B cell (primary cell): Measurements from ENCODE around the gene PFAS. TPM values are rescaled to one million over a fixed set of nuclear protein-coding genes. Genes with fewer than 3 reads are reported as not detected.

ENCODE experiments used
- ATAC-seq: fragments of 200-7000 bp; cut with Tn5 transposase; one replicate; pipeline ENCODE4 v1.10.0; 2021; ENCODE audit warnings: low read depth, mild to moderate bottlenecking, moderate number of reproducible peaks, moderate library complexity
- CTCF ChIA-PET: fragments of 350-600 bp; sonication (Branson Sonifier 250); formaldehyde crosslinking; loops from one replicate; lab custom pipeline; 2021; ENCODE audit warnings: antibody characterized with exemption, inconsistent platforms; lab: Charles Lee
- POLR2A ChIA-PET: fragments of 350-600 bp; sonication (Branson Sonifier 250); formaldehyde crosslinking; loops from one replicate; lab custom pipeline; 2021; ENCODE audit warnings: antibody characterized with exemption; lab: Charles Lee
- DNase-seq: peaks from one replicate; pipeline ENCODE4 v3.0.0; 2013
- H2AFZ ChIP-seq: 2 replicates; pipeline ENCODE4 v1.6.1; 2012; ENCODE audit warnings: mild to moderate bottlenecking, low read depth, low read length; ENCODE audit not compliant: insufficient read depth, poor library complexity, severe bottlenecking
- H3K27ac ChIP-seq, 2 donors: 1 replicate in 1 of 2; 2 replicates in 1 of 2; pipeline ENCODE4 v1.5.1; 2012 to 2013; ENCODE audit warnings: low read length in 2 of 2, mild to moderate bottlenecking in 2 of 2, moderate library complexity in 1 of 2
- H3K27me3 ChIP-seq, 4 experiments: fragments of 200-600 bp in 1 of 4; sonication (generic) in 1 of 4; replicated peaks in 1 of 4; 1 replicate in 2 of 4; 2 replicates in 2 of 4; pipeline versions ENCODE4 v1.6.1 to v1.7.0; 2013 to 2016; ENCODE audit warnings: low read length in 3 of 4, mild to moderate bottlenecking in 2 of 4, mixed read lengths in 1 of 4, moderate library complexity in 1 of 4; ENCODE audit not compliant: insufficient read depth in 4 of 4, control insufficient read depth in 3 of 4; ENCODE audit errors: control extremely low read depth in 1 of 4
- H3K36me3 ChIP-seq, 2 experiments: replicated peaks in 1 of 2; 1 replicate in 1 of 2; 2 replicates in 1 of 2; pipeline versions ENCODE4 v1.6.1 to v1.7.1; 2013; ENCODE audit warnings: low read length in 1 of 2; ENCODE audit not compliant: insufficient read depth in 2 of 2, control insufficient read depth in 1 of 2; ENCODE audit errors: control extremely low read depth in 1 of 2, extremely low read depth in 1 of 2
- H3K4me1 ChIP-seq, 2 donors: fragments of 200-600 bp in 1 of 2; sonication (generic) in 1 of 2; 1 replicate in 1 of 2; 2 replicates in 1 of 2; pipeline versions ENCODE4 v1.5.1 to v1.6.1; 2013 to 2017; ENCODE audit warnings: low read length in 2 of 2; ENCODE audit not compliant: control insufficient read depth in 2 of 2, insufficient read depth in 2 of 2
- H3K4me2 ChIP-seq: replicated peaks from 2 replicates; pipeline ENCODE3; 2012; ENCODE audit warnings: mild to moderate bottlenecking, low read depth, low read length; ENCODE audit not compliant: poor library complexity, severe bottlenecking
- H3K4me3 ChIP-seq, 5 experiments: fragments of 200-600 bp in 1 of 5; sonication (generic) in 1 of 5; 1 replicate in 3 of 5; 2 replicates in 2 of 5; pipeline versions ENCODE4 v1.5.1 to v1.7.0; 2011 to 2016; ENCODE audit warnings: low read length in 4 of 5, mild to moderate bottlenecking in 4 of 5, low read depth in 2 of 5, control low read depth in 1 of 5, moderate library complexity in 1 of 5; ENCODE audit not compliant: insufficient read depth in 1 of 5; ENCODE audit errors: control extremely low read depth in 1 of 5, extremely low read depth in 1 of 5
- H3K79me2 ChIP-seq: fragments of 200-600 bp; sonication (generic); one replicate; pipeline ENCODE4 v1.6.0; 2016; ENCODE audit warnings: low read length; ENCODE audit not compliant: control insufficient read depth, insufficient read depth
- H3K9ac ChIP-seq: fragments of 200-600 bp; sonication (generic); 2 replicates; pipeline ENCODE4 v1.6.1; 2017; ENCODE audit warnings: mild to moderate bottlenecking, low read length, moderate library complexity
- H3K9me3 ChIP-seq, 3 donors: one replicate each; pipeline versions ENCODE4 v1.6.1 to v1.7.1; 2013; ENCODE audit warnings: low read length in 2 of 3; ENCODE audit not compliant: control insufficient read depth in 2 of 3, insufficient read depth in 1 of 3; ENCODE audit errors: control extremely low read depth in 1 of 3
- H4K20me1 ChIP-seq: 2 replicates; pipeline ENCODE4 v1.6.0; 2012; ENCODE audit warnings: mild to moderate bottlenecking, low read length; ENCODE audit not compliant: insufficient read depth, control insufficient read depth, poor library complexity, severe bottlenecking
- H3K27ac Mint-ChIP-seq: one replicate; pipeline ENCODE4 v1.8.0; 2021; ENCODE audit warnings: mixed read lengths
- H3K27me3 Mint-ChIP-seq: one replicate; pipeline ENCODE4 v1.8.0; 2021; ENCODE audit warnings: mixed read lengths
- H3K4me1 Mint-ChIP-seq: one replicate; pipeline ENCODE4 v1.8.0; 2021; ENCODE audit warnings: mixed read lengths
- H3K4me3 Mint-ChIP-seq: one replicate; pipeline ENCODE4 v1.8.0; 2021; ENCODE audit warnings: mixed read lengths
- H3K9me3 Mint-ChIP-seq: one replicate; pipeline ENCODE4 v1.8.0; 2022; ENCODE audit warnings: mixed read lengths; ENCODE audit not compliant: insufficient read depth
- CTCF ChIP-seq: fragments of 200-600 bp; IDR thresholded peaks from one replicate; pipeline ENCODE4 v1.8.0; 2022; ENCODE audit warnings: antibody characterized with exemption, mild to moderate bottlenecking
- EZH2 ChIP-seq: IDR thresholded peaks from 2 replicates; pipeline ENCODE4 v1.6.1; 2012; ENCODE audit warnings: borderline replicate concordance, low read depth, mild to moderate bottlenecking, moderate library complexity, low read length; ENCODE audit not compliant: insufficient read depth, poor library complexity, severe bottlenecking
- WGBS: methylation state at CpG from one replicate; pipeline ENCODE4 v1.1.5; 2013; ENCODE audit warnings: missing lambda C conversion rate; ENCODE audit not compliant: insufficient coverage; 5-methylcytosine and 5-hydroxymethylcytosine counted together
- intact Hi-C: fragments of 100-400 bp; cut with micrococcal nuclease; formaldehyde crosslinking; loops from one replicate; pipeline ENCODE4 v1.10.0; 2022
- polyA plus RNA-seq: library from polyadenylated mRNA; depleted of rRNA; stranded (reverse); fragments of >200 nt; gene quantifications from 2 replicates; pipeline ENCODE4 v1.2.3, GENCODE V29; 2012
- total RNA-seq, 2 donors: library from RNA; stranded (reverse); fragments of 120-200 nt in 1 of 2; gene quantifications; 1 replicate in 1 of 2; 2 replicates in 1 of 2; pipeline versions ENCODE4 v1.2.3 to v1.2.4, GENCODE V29; 2013 to 2022

The PFAS gene
- total and polyA plus RNA-seq, 2 donors (not counting 1 experiment from before 2014, with no cell fraction given) = 22.3 to 65.5 TPM

GRCh38 chr17:8222380-8222629 lies 26.8 kb upstream of the PFAS start:
- Mint-ChIP-seq H3K27me3 (no peaks in the 10 kb centered on the region), H3K4me1 (peaks cover 60% of the 10 kb centered on the region), H3K9me3 (no peaks in the 10 kb centered on the region), H3K4me3 (peak overlapping the region; percentile 89), H3K27ac (peak overlapping the region; percentile 96)
- Histone ChIP-seq H3K4me2 (peak overlapping the region; percentile 82), H3K4me3 (peak overlapping the region; percentile 75 to 100 (median 78)), H3K9me3 (no peaks in the 10 kb centered on the region), H3K27ac (peak overlapping the region; percentile 90 to 93), H3K79me2 (peaks cover 6% of the 10 kb centered on the region), H3K4me1 (peaks cover 30 to 50% of the 10 kb centered on the region in 2 donors), H3K9ac (peak overlapping the region; percentile 75), H3K27me3 (no peaks in the 10 kb centered on the region), H3K36me3 (peaks cover 0 to 10% of the 10 kb centered on the region in 2 experiments), H4K20me1 (peaks cover 6% of the 10 kb centered on the region), H2AFZ (peak overlapping the region; percentile 82)
- TF ChIP-seq CTCF (no peak), EZH2 (no peak)
- POLR2A ChIA-PET = interaction anchor here (0.5 to 7.5 kb wide), 16 partner anchors 12 to 103 kb away, joined by 3 to 158 read pairs (median 9); partner anchors contain the start of genes AURKB, BORCS6, CTC1 and HES7
- WGBS = 2% methylated on average over 9 of the region's 9 CpGs
- intact Hi-C loops = loop anchor here (1.0 to 10.0 kb wide), 10 partner anchors 12 to 212 kb away; partner anchors contain the start of genes AURKB, NDEL1 and SLC25A35
- ATAC-seq (peak; percentile 35), DNase-seq (peak; percentile 97)
- CTCF ChIA-PET = interaction anchor here (0.7 to 7.6 kb wide), 19 partner anchors 11 to 535 kb away, joined by 3 to 86 read pairs (median 5); partner anchors contain the start of genes AURKB, BORCS6, CTC1 and HES7
